ENCODE data around the gene SPAG9. TPM values are rescaled to one million over a fixed set of nuclear protein-coding genes. Genes with fewer than 3 reads are reported as not detected.

Gene SPAG9
- total RNA-seq, 1 experiment from 2014 or later, result 77.6 TPM

GRCh38 chr17:50916026-50916707, 204.5 kb downstream of the SPAG9 start:
- Histone ChIP-seq H3K27me3 (ENCODE audit: insufficient read depth, low read length) (no peaks in the 10 kb centered on the region), H3K4me3 (replicated peaks in 1 of 2; ENCODE audit: low read depth in 1 of 2, low read length in 2 of 2) (no peak overlapping the region), H3K27ac (ENCODE audit: low read depth, low read length) (no peak overlapping the region), H3K9ac (ENCODE audit: low read length) (no peak overlapping the region), H2AFZ (ENCODE audit: low read depth, low read length, poor library complexity, severe bottlenecking) (no peak overlapping the region), H3K9me2 (ENCODE audit: insufficient read depth) (no peaks in the 10 kb centered on the region), H3K4me2 (ENCODE audit: low read length) (no peak overlapping the region), H3K4me1 (ENCODE audit: control insufficient read depth in 1 of 2, insufficient read depth in 2 of 2, low read length in 2 of 2) (peaks cover 3 to 8% of the 10 kb centered on the region in 2 experiments; a peak in 2 of 4 replicates), H3K79me2 (ENCODE audit: insufficient read depth, low read length) (no peaks in the 10 kb centered on the region), H4K20me1 (ENCODE audit: insufficient read depth) (no peaks in the 10 kb centered on the region), H3K9me3 (ENCODE audit: control insufficient read depth in 1 of 2, insufficient read depth in 1 of 2, low read depth in 1 of 2, low read length in 2 of 2) (no peaks in the 10 kb centered on the region), H3K36me3 (ENCODE audit: control insufficient read depth in 1 of 2, insufficient read depth in 2 of 2, low read length in 2 of 2) (no peaks in the 10 kb centered on the region)
- TF ChIP-seq CBX3 (IDR thresholded peaks at IDR 0.05; ENCODE audit: low read depth) (peak; percentile 58; the same call in 1 of the 2 replicates), JUND (IDR thresholded peaks at IDR 0.05) (no peak)
- CTCF ChIA-PET, result no interaction called here
- DNase-seq (ENCODE audit: low read depth, low spot score) (no peak), ATAC-seq (no peak)
- RAD21 ChIA-PET (ENCODE audit: low non-redundant PET in 1 of 2, low total read pairs in 2 of 2, uncharacterized antibody in 2 of 2, unreplicated experiment in 2 of 2), result no interaction called here
- intact Hi-C loops (cut with micrococcal nuclease), result no loop called here
- POLR2A ChIA-PET, result interaction anchor here (1.4 kb wide), 1 partner anchor 50 kb away, joined by 4 read pairs; the partner anchor contains the start of gene TOB1
- BruUV-seq (replicated peaks), result no TSS peak

- Histone ChIP-seq H3K4me2 (ENCODE audit: low read length) (no peak overlapping the region), H3K9me2 (ENCODE audit: insufficient read depth) (no peaks in the 10 kb centered on the region), H4K20me1 (ENCODE audit: insufficient read depth) (no peaks in the 10 kb centered on the region), H3K79me2 (ENCODE audit: insufficient read depth, low read length) (no peaks in the 10 kb centered on the region), H3K27me3 (ENCODE audit: insufficient read depth, low read length) (no peaks in the 10 kb centered on the region), H3K9me3 (ENCODE audit: control insufficient read depth in 1 of 2, insufficient read depth in 1 of 2, low read depth in 1 of 2, low read length in 2 of 2) (no peaks in the 10 kb centered on the region), H2AFZ (ENCODE audit: low read depth, low read length, poor library complexity, severe bottlenecking) (no peak overlapping the region), H3K36me3 (ENCODE audit: control insufficient read depth in 1 of 2, insufficient read depth in 2 of 2, low read length in 2 of 2) (no peaks in the 10 kb centered on the region), H3K9ac (ENCODE audit: low read length) (no peak overlapping the region), H3K4me1 (ENCODE audit: control insufficient read depth in 1 of 2, insufficient read depth in 2 of 2, low read length in 2 of 2) (peaks cover 4 to 11% of the 10 kb centered on the region in 2 experiments; a peak in 2 of 4 replicates), H3K4me3 (replicated peaks in 1 of 2; ENCODE audit: low read depth in 1 of 2, low read length in 2 of 2) (no peak overlapping the region), H3K27ac (ENCODE audit: low read depth, low read length) (no peak overlapping the region)
- no TSS peak for BruUV-seq (replicated peaks)
- no peak for ATAC-seq
- intact Hi-C loops (cut with micrococcal nuclease), result no loop called here
- no peak for DNase-seq (ENCODE audit: low read depth, low spot score)
- POLR2A ChIA-PET, result interaction anchor here (1.3 kb wide), 1 partner anchor 48 kb away, joined by 5 read pairs; the partner anchor contains the start of gene TOB1
- CTCF ChIA-PET, result no interaction called here
- RAD21 ChIA-PET (ENCODE audit: low non-redundant PET in 1 of 2, low total read pairs in 2 of 2, uncharacterized antibody in 2 of 2, unreplicated experiment in 2 of 2), result no interaction called here
- TF ChIP-seq FOSL1 (IDR thresholded peaks at IDR 0.05; ENCODE audit: low read depth), result no peak
- no peak for TF ChIP-seq CBX3 (IDR thresholded peaks at IDR 0.05; ENCODE audit: low read depth)
- no peak for TF ChIP-seq ZBTB33 (IDR thresholded peaks at IDR 0.05; ENCODE audit: extremely low read depth, insufficient replicate concordance, low read length)
- no peak for TF ChIP-seq ZFX (IDR thresholded peaks at IDR 0.05)
- TF ChIP-seq CTCF (IDR thresholded peaks at IDR 0.05 in 2 of 3, conservative IDR thresholded peaks at IDR 0.05 in 1 of 3; ENCODE audit: borderline replicate concordance in 1 of 3, insufficient read depth in 1 of 3, low read depth in 2 of 3, low read length in 2 of 3), result no peak
- no peak for TF ChIP-seq ZNF274 (IDR thresholded peaks at IDR 0.05; ENCODE audit: low read depth, low read length)
- no peak for TF ChIP-seq YY1 (IDR thresholded peaks at IDR 0.05; ENCODE audit: extremely low read depth, insufficient replicate concordance, low read depth, low read length)
- TF ChIP-seq MAX (IDR thresholded peaks at IDR 0.05), result no peak
- TF ChIP-seq EGR1 (IDR thresholded peaks at IDR 0.05; ENCODE audit: low read depth), result no peak
- TF ChIP-seq JUND (IDR thresholded peaks at IDR 0.05), result no peak
- no peak for TF ChIP-seq ATF3 (IDR thresholded peaks at IDR 0.05)
- no peak for TF ChIP-seq SIN3A (IDR thresholded peaks at IDR 0.05; ENCODE audit: low read depth)
- no peak for TF ChIP-seq SRF (IDR thresholded peaks at IDR 0.05; ENCODE audit: low read depth)
- TF ChIP-seq RAD21 (IDR thresholded peaks at IDR 0.05; ENCODE audit: low read depth), result no peak
- no peak for TF ChIP-seq EZH2 (IDR thresholded peaks at IDR 0.05)
These were observed 206.1 kb downstream of the SPAG9 start for GRCh38 chr17:50914505-50915063.
